Smooth muscle cell (in vitro differentiated cells): ENCODE results near the gene APLN. TPM values are rescaled to one million over a fixed set of nuclear protein-coding genes. Genes with fewer than 3 reads are reported as not detected.

Source experiments
- DNase-seq: peaks from one replicate; lab custom pipeline; 2025; ENCODE audit not compliant: unreplicated experiment; lab: John Stamatoyannopoulos, UW
- H2AFZ ChIP-seq: fragments of 200-600 bp; sonication (generic); 2 replicates; pipeline ENCODE4 v1.6.0; 2016; ENCODE audit warnings: antibody characterized with exemption, low read depth, mild to moderate bottlenecking
- H3F3A ChIP-seq: fragments of 200-600 bp; sonication (generic); 2 replicates; pipeline ENCODE4 v1.6.0; 2017; ENCODE audit warnings: antibody characterized with exemption, low read depth
- H3K27ac ChIP-seq: fragments of 200-600 bp; sonication (generic); 2 replicates; pipeline ENCODE4 v1.5.1; 2016; ENCODE audit warnings: low read depth, mild to moderate bottlenecking
- H3K27me3 ChIP-seq: fragments of 200-600 bp; sonication (generic); 2 replicates; pipeline ENCODE4 v1.6.1; 2016; ENCODE audit warnings: low read depth, mild to moderate bottlenecking
- H3K36me3 ChIP-seq: fragments of 200-600 bp; sonication (generic); 2 replicates; pipeline ENCODE4 v1.5.1; 2016; ENCODE audit warnings: low read depth
- H3K4me1 ChIP-seq: fragments of 200-600 bp; sonication (generic); 2 replicates; pipeline ENCODE4 v1.5.1; 2016; ENCODE audit warnings: low read depth
- H3K4me2 ChIP-seq: fragments of 200-600 bp; sonication (generic); 2 replicates; pipeline ENCODE4 v1.6.0; 2016; ENCODE audit warnings: mild to moderate bottlenecking
- H3K4me3 ChIP-seq: fragments of 200-600 bp; sonication (generic); 2 replicates; pipeline ENCODE4 v1.5.1; 2016; ENCODE audit warnings: mild to moderate bottlenecking
- H3K79me2 ChIP-seq: fragments of 200-600 bp; sonication (generic); 2 replicates; pipeline ENCODE4 v1.6.0; 2016; ENCODE audit warnings: low read depth, mild to moderate bottlenecking
- H3K9ac ChIP-seq: fragments of 200-600 bp; sonication (generic); 2 replicates; pipeline ENCODE4 v1.6.0; 2016; ENCODE audit warnings: low read depth
- H3K9me3 ChIP-seq: fragments of 200-600 bp; sonication (generic); replicated peaks from 2 replicates; pipeline ENCODE4 v1.5.1; 2016; ENCODE audit warnings: low read depth
- H4K20me1 ChIP-seq: fragments of 200-600 bp; sonication (generic); 2 replicates; pipeline ENCODE4 v1.6.0; 2016; ENCODE audit warnings: low read depth
- WGBS: methylation state at CpG from one replicate; pipeline ENCODE4 v1.1.7; 2016; ENCODE audit warnings: low lambda C conversion rate; 5-methylcytosine and 5-hydroxymethylcytosine counted together
- polyA plus RNA-seq: library from polyadenylated mRNA; unstranded; fragments of >200 nt; fragmentation: Nextera tagmentation; extraction: Ambion mirVana; gene quantifications from 2 replicates; pipeline ENCODE4 v1.2.1, GENCODE V29; 2016
- total RNA-seq: library from RNA; depleted of rRNA; stranded (reverse); fragments of >200 nt; gene quantifications from 2 replicates; pipeline ENCODE4 v1.2.3, GENCODE V29; 2014
- TF ChIP-seq, protein P1 (sequence below): fragments of 200-600 bp; sonication (generic); IDR thresholded peaks from 2 replicates; pipeline ENCODE4 v1.5.1; 2017; ENCODE audit warnings: borderline replicate concordance, mild to moderate bottlenecking, antibody characterized with exemption; ENCODE audit not compliant: insufficient read depth, poor library complexity, severe bottlenecking

Gene APLN
- total and polyA plus RNA-seq, 2 experiments from 2014 or later = 0.04 to 0.78 TPM

DNA sequence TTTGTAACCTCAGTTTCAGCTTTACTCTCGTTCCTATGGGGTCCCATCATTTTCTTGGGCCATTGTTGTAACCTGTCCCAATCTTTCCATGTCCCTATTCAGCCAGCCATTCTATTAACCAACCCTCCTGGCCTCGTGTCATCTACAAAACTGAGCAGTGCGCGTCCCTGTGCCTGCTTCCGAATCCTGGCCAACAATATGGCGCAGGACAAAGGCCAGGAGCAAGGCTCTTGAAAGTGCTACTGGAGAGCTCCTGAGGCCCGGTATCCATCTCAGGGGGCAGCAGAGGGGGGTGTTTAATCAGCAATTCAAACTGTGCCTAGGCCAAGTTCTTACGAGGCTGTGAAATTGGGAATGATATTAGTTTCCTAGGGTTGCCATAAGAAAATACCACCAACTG is 41.2 kb upstream of the APLN start:
- 80% methylated on average over 8 of the region's 8 CpGs for WGBS
- H3K9ac ChIP-seq = no peak overlapping the region
- no peak overlapping the region for H3K4me2 ChIP-seq
- no peaks in the 10 kb centered on the region for H3K4me1 ChIP-seq
- no peaks in the 10 kb centered on the region for H3F3A ChIP-seq
- no peaks in the 10 kb centered on the region for H3K79me2 ChIP-seq
- TF ChIP-seq, protein P1, sequence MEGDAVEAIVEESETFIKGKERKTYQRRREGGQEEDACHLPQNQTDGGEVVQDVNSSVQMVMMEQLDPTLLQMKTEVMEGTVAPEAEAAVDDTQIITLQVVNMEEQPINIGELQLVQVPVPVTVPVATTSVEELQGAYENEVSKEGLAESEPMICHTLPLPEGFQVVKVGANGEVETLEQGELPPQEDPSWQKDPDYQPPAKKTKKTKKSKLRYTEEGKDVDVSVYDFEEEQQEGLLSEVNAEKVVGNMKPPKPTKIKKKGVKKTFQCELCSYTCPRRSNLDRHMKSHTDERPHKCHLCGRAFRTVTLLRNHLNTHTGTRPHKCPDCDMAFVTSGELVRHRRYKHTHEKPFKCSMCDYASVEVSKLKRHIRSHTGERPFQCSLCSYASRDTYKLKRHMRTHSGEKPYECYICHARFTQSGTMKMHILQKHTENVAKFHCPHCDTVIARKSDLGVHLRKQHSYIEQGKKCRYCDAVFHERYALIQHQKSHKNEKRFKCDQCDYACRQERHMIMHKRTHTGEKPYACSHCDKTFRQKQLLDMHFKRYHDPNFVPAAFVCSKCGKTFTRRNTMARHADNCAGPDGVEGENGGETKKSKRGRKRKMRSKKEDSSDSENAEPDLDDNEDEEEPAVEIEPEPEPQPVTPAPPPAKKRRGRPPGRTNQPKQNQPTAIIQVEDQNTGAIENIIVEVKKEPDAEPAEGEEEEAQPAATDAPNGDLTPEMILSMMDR = no peak
- H3K36me3 ChIP-seq = no peaks in the 10 kb centered on the region
- H4K20me1 ChIP-seq = no peaks in the 10 kb centered on the region
- no peak overlapping the region for H3K4me3 ChIP-seq
- DNase-seq = no peak
- no peaks in the 10 kb centered on the region for H3K27me3 ChIP-seq
- H3K27ac ChIP-seq = no peak overlapping the region
- H2AFZ ChIP-seq = no peak overlapping the region
- no peaks in the 10 kb centered on the region for H3K9me3 ChIP-seq

DNA sequence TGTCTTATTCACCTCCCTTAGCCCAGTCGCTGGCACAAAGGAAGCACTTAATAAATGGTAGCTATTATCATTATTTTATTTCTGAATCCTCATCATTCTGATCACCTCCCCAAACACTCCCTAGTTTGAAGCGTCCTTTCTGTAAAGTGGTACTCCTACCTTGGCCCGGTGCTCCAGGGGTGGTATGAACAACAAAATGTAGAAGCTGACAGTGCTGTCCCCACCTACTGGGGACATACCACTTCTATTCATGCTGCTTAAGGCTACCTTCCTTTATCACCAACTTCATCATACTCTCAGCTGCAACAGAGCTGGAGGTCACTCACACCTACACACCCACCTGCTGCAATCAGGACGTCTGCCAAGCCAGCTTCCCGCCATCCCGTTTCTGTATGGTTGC is 40.8 kb upstream of the APLN start:
- H2AFZ ChIP-seq = no peak overlapping the region

DNA sequence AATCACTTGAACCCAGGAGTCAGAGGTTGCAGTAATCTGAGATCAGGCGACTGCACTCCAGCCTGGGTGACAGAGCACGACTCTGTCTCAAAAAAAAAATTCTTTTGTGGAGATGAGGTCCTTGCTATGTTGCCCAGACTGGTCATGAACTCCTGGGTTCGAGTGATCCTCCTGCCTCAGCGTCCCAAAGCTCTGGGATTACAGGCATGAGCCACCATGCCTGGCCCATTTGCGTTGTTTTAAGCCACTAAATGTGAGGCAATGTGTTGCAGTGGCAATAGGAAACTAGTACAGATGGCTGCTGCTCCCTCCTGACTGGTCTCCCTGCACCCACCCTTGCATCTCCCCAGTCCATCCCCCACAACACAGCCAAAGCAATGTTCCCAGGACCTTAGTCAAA is 40.0 kb upstream of the APLN start:
- TF ChIP-seq, protein P1 = no peak
- DNase-seq = no peak
- H3K4me3 ChIP-seq = no peak overlapping the region
- H3F3A ChIP-seq = no peaks in the 10 kb centered on the region
- no peak overlapping the region for H3K27ac ChIP-seq
- H3K4me1 ChIP-seq = no peaks in the 10 kb centered on the region
- H3K4me2 ChIP-seq = no peak overlapping the region
- no peaks in the 10 kb centered on the region for H3K36me3 ChIP-seq
- no peak overlapping the region for H2AFZ ChIP-seq
- 78% methylated on average over 5 of the region's 5 CpGs for WGBS
- H4K20me1 ChIP-seq = no peaks in the 10 kb centered on the region
- H3K27me3 ChIP-seq = no peaks in the 10 kb centered on the region
- H3K9me3 ChIP-seq = no peaks in the 10 kb centered on the region
- H3K9ac ChIP-seq = no peak overlapping the region
- no peaks in the 10 kb centered on the region for H3K79me2 ChIP-seq

More for the DNA sequence above, 40.8 kb upstream of the APLN start:
- Histone ChIP-seq H4K20me1 (no peaks in the 10 kb centered on the region), H3K27ac (no peak overlapping the region), H3K79me2 (no peaks in the 10 kb centered on the region), H3K4me1 (no peaks in the 10 kb centered on the region), H3F3A (no peaks in the 10 kb centered on the region), H3K4me2 (no peak overlapping the region), H3K9ac (no peak overlapping the region), H3K36me3 (no peaks in the 10 kb centered on the region), H3K27me3 (no peaks in the 10 kb centered on the region), H3K9me3 (no peaks in the 10 kb centered on the region), H3K4me3 (no peak overlapping the region)
- 70% methylated on average over 6 of the region's 6 CpGs for WGBS
- TF ChIP-seq, protein P1 = no peak
- DNase-seq = no peak

DNA sequence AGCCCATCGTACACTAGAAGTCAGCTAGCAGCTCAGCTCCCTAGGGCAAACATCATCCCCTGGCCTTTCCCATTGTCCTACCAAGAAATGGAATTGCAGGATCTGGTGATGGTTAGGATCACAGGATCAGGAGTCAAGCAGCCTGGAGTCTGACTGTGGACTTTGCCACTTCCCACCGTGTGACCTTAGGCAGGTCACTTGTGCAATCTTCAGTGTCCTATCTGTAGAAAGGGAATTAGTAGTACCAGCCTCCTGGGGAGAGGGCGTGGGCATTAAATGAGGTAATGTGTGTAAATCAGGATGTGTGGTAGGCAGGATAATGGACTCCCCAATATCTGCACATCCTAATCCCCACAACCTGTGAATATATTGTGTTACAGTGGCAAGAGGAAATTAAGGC is 38.6 kb upstream of the APLN start:
- WGBS = 84% methylated on average over 3 of the region's 3 CpGs
- Histone ChIP-seq H4K20me1 (no peaks in the 10 kb centered on the region), H2AFZ (no peak overlapping the region), H3K4me1 (no peaks in the 10 kb centered on the region), H3K27ac (no peak overlapping the region), H3K4me2 (no peak overlapping the region), H3K36me3 (no peaks in the 10 kb centered on the region), H3K9ac (no peak overlapping the region), H3F3A (no peaks in the 10 kb centered on the region), H3K27me3 (no peaks in the 10 kb centered on the region), H3K4me3 (no peak overlapping the region), H3K9me3 (no peaks in the 10 kb centered on the region), H3K79me2 (no peaks in the 10 kb centered on the region)
- TF ChIP-seq, protein P1 = no peak
- DNase-seq = no peak
